Neural crest cell (in vitro differentiated cells): ENCODE measurements around the gene ARHGAP4. TPM values are rescaled to one million over a fixed set of nuclear protein-coding genes. Genes with fewer than 3 reads are reported as not detected.

Experiments
- DNase-seq: peaks from one replicate; pipeline ENCODE4 v3.0.0; 2021; ENCODE audit warnings: low read depth, mixed read lengths, low spot score
- H3K27ac Mint-ChIP-seq: one replicate; pipeline ENCODE4 v1.8.0; 2021; ENCODE audit warnings: mild to moderate bottlenecking, mixed read lengths; ENCODE audit not compliant: unreplicated experiment
- H3K27me3 Mint-ChIP-seq: 2 replicates; pipeline ENCODE4 v1.8.0; 2021; ENCODE audit warnings: low read depth, mild to moderate bottlenecking, mixed read lengths
- H3K36me3 Mint-ChIP-seq: 2 replicates; pipeline ENCODE4 v1.8.0; 2021; ENCODE audit warnings: low read depth, mild to moderate bottlenecking, mixed read lengths
- H3K4me1 Mint-ChIP-seq: 2 replicates; pipeline ENCODE4 v1.8.0; 2021; ENCODE audit warnings: mixed read lengths
- H3K4me3 Mint-ChIP-seq: one replicate; pipeline ENCODE4 v1.8.0; 2021; ENCODE audit warnings: mild to moderate bottlenecking, mixed read lengths
- H3K9me3 Mint-ChIP-seq: 2 replicates; pipeline ENCODE4 v1.8.0; 2021; ENCODE audit warnings: mixed read lengths
- total RNA-seq: library from RNA; stranded (reverse); gene quantifications from 2 replicates; pipeline ENCODE4 v1.2.1, GENCODE V29; 2021
- TF ChIP-seq, protein P1 (sequence below): fragments of 200-600 bp; sonication (generic); conservative IDR thresholded peaks from 2 replicates; pipeline ENCODE4 v1.5.0; 2021; ENCODE audit warnings: antibody characterized with exemption, mild to moderate bottlenecking

Gene ARHGAP4
- total RNA-seq, 1 donor from 2014 or later = 10.7 TPM

DNA sequence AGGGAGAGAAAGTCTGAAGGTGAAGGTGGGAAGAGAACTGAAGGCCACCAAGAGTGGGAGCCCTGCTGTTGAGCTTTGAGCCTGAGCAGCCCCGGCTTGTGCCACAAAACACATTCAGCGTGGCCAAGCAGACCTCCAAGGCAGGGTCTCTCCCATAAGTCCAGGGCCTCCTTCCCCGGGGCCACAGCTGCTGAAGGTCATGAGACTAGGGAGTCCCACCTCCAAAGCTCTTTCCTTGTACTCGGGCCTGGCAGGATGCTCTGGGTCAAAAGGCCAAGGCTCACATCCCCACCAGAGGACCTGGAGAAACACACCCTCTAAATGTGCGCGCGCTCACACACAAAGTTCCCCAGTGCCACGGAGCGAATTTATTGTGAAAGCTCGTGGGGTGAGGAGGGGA, 3.5 kb upstream of the ARHGAP4 start:
- no peak overlapping the region for H3K27ac Mint-ChIP-seq
- TF ChIP-seq, protein P1, sequence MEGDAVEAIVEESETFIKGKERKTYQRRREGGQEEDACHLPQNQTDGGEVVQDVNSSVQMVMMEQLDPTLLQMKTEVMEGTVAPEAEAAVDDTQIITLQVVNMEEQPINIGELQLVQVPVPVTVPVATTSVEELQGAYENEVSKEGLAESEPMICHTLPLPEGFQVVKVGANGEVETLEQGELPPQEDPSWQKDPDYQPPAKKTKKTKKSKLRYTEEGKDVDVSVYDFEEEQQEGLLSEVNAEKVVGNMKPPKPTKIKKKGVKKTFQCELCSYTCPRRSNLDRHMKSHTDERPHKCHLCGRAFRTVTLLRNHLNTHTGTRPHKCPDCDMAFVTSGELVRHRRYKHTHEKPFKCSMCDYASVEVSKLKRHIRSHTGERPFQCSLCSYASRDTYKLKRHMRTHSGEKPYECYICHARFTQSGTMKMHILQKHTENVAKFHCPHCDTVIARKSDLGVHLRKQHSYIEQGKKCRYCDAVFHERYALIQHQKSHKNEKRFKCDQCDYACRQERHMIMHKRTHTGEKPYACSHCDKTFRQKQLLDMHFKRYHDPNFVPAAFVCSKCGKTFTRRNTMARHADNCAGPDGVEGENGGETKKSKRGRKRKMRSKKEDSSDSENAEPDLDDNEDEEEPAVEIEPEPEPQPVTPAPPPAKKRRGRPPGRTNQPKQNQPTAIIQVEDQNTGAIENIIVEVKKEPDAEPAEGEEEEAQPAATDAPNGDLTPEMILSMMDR = no peak
- H3K4me1 Mint-ChIP-seq = peaks cover 29% of the 10 kb centered on the region
- DNase-seq = no peak
- no peaks in the 10 kb centered on the region for H3K9me3 Mint-ChIP-seq
- H3K27me3 Mint-ChIP-seq = peaks cover 4% of the 10 kb centered on the region
- H3K4me3 Mint-ChIP-seq = no peak overlapping the region
- H3K36me3 Mint-ChIP-seq = peaks cover 10% of the 10 kb centered on the region

DNA sequence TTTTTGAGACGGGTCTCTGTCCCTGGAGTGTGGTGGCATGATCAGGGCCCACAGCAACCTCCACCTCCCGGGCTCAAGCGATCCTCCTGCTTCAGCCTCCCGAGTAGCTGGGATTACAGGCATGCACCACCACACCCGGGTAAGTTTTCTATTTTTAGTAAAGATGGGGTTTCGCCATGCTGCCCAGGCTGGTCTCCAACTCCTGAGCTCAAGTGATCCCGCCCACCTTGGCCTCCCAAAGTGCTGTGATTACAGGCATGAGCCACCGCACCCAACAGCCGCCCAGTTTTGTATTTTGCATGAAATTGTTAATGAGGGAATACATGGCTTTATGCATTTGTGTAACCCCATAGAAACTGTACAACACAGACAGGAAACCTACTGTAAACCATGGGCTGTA, 2.8 kb upstream of the ARHGAP4 start:
- H3K27ac Mint-ChIP-seq = no peak overlapping the region
- H3K36me3 Mint-ChIP-seq = peaks cover 10% of the 10 kb centered on the region
- H3K27me3 Mint-ChIP-seq = peaks cover 4% of the 10 kb centered on the region
- H3K9me3 Mint-ChIP-seq = no peaks in the 10 kb centered on the region
- H3K4me3 Mint-ChIP-seq = peak overlapping the region; percentile 63
- no peak for DNase-seq
- TF ChIP-seq, protein P1 = no peak
- peaks cover 33% of the 10 kb centered on the region for H3K4me1 Mint-ChIP-seq

DNA sequence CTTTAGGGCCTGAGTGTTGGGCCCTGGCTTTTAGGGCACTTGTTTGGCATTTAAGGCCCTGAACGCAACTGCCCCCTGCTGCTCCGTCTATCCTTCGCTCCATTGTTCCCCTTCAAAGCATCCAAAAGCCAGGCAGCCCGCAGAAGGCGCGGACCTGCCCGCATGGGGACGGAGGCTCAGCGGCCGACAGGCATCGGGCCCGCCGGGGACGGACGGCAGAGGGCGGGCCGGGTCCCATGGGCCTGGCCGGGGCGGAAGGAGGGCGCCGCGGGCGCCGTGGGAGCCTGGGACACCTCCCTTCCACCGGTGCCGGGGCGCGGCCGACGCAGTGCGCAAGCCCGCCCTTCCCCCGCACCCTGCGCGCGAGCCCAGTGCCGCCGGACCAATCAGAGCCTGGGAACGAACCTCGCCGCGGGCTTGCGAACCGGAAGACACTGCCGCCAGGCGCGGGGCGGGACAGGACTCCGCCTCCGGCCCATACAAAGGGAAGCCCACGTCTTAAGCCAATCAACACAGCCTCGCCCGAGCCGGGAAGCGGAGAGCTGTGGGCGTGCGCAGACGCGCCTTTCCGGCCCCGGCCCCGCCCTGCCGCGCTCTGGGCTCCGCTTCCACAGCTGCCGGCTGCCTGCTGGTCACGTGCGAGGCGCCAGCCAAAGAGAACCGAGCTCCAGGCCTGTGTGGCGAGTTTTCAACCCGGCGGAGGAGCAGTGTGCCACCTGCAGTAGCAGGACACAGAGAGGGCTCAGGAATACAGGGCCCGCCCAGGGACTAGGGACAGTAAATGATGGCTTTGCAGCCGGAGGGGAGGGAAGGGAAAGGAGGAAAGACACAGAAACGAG, 2.1 kb upstream of the ARHGAP4 start:
- Mint-ChIP-seq H3K9me3 (no peaks in the 10 kb centered on the region), H3K27ac (peak overlapping the region; percentile 86), H3K27me3 (peaks cover 4% of the 10 kb centered on the region), H3K4me1 (peaks cover 30% of the 10 kb centered on the region), H3K36me3 (peaks cover 10% of the 10 kb centered on the region), H3K4me3 (peak overlapping the region; percentile 91)
- peak; percentile 78 for DNase-seq
- TF ChIP-seq, protein P1 = no peak

DNA sequence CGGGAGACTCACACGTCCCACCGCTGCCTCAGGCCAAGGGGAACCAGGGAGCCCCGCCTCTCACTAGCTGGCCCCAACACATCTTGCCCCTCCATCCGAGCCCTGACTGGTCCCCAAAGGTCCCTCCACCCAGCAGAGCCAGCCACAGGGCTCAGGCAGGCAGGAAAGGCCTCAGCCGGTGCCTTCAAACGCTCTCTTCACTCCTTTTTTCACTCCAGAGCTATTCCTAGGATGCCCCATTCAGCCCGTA, 1.5 kb upstream of the ARHGAP4 start:
- H3K27ac Mint-ChIP-seq = peak overlapping the region; percentile 86
- peaks cover 10% of the 10 kb centered on the region for H3K36me3 Mint-ChIP-seq
- H3K4me1 Mint-ChIP-seq = peaks cover 33% of the 10 kb centered on the region
- peak overlapping the region; percentile 91 for H3K4me3 Mint-ChIP-seq
- TF ChIP-seq, protein P1 = no peak
- DNase-seq = no peak
- H3K27me3 Mint-ChIP-seq = peaks cover 5% of the 10 kb centered on the region
- no peaks in the 10 kb centered on the region for H3K9me3 Mint-ChIP-seq

DNA sequence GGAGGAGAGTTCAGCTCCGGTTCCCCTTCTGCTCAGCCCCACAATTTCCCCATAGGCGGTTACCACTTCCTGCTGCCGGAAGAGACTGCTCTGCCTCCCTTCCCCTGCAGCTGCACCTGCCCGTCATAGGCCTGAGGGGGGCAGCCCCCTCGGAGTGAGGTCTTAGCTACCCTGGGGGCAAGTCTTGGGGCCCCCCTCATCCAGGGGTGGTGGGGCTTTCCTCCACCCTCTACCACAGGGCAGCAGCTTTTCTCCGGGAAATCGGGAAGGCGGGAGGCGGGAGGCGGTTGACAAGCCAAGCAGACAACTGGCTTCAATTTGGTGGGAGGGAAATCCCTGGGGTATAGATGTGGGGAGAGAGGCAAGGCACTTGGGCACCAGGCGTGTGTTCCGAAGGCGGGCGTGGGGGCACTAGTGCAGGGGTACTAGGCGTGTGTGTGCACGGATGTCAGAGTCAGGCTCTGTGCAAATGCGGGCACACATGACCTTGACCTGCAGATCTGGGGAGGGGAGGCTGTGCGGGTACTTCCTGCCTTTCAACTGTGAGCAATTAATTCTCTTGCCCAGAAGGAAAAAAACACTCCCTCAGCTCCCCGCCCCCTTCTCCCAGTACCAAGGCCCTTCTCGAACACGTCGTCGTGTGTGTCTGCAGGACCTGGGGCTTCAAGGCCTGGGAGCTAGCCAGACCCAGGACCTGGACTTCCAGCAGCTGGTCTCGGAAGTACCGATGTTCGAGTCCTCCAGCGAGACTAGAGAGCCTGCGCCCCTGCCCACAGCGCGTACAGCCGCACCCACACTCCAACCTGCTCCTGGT, 1.0 kb upstream of the ARHGAP4 start:
- Mint-ChIP-seq H3K9me3 (no peaks in the 10 kb centered on the region), H3K4me3 (peak overlapping the region; percentile 91), H3K4me1 (peaks cover 36% of the 10 kb centered on the region), H3K36me3 (peaks cover 10% of the 10 kb centered on the region), H3K27me3 (peaks cover 6% of the 10 kb centered on the region), H3K27ac (peak overlapping the region; percentile 86)
- DNase-seq = no peak
- TF ChIP-seq, protein P1 = no peak
